ENCODE measurements around the gene RNASEH2B. TPM values are rescaled to one million over a fixed set of nuclear protein-coding genes. Genes with fewer than 3 reads are reported as not detected.
A peak's percentile ranks its signal among the peaks of the same experiment; 100 is the strongest.

Gene RNASEH2B
- total and polyA plus RNA-seq, 2 of the 13 experiments (the other 11 are each of a cell fraction or from before 2014, with no cell fraction given), result 17.2 to 55.4 TPM

DNA sequence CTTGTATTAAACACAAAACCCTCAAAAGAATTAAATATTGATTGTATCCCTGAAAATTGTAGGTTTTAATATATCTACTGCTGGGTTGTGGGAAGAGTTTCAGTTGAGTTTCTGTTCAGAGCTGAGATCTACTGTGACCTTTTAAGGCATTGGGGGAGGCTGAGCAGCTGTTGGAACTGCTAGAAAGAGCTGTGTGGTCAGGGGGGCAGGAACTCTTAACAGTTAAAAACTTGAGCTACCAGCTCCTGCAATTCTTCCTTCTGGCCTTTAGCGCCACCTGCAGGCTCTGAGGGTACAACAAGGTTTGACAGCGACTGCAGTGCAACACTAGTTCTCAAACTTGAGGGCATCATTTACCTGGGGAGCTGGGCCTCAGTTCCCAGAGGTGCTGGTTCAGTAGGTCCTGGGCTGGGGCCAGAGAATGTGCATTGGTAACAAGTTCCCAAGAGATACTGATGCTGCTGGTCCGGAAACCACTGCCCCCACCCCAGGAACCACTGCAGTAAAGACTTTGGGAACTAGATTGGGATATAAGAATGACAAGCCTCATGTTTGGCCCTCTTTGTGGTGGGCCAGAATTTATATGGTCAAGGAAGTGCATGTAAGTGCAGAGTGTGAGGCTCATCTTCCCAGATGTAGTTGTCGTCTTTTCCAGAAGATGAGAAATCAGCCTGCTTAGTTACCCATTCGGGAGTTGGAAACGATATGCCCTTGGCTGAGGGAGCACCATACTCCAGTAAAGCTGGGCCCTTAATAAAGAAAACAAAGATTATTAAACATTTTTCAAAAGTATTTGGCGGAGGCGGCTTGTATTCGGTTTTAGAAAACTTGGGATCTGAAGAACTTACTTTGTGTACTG lies 2.6 kb downstream of the RNASEH2B start (continued):
- TF ChIP-seq FOXK1 (CRISPR knock-in tag; IDR thresholded peaks at IDR 0.05; ENCODE audit: borderline replicate concordance, low read depth), result peak; percentile 41; the same call in 1 of the 2 replicates
- TF ChIP-seq, protein P1, sequence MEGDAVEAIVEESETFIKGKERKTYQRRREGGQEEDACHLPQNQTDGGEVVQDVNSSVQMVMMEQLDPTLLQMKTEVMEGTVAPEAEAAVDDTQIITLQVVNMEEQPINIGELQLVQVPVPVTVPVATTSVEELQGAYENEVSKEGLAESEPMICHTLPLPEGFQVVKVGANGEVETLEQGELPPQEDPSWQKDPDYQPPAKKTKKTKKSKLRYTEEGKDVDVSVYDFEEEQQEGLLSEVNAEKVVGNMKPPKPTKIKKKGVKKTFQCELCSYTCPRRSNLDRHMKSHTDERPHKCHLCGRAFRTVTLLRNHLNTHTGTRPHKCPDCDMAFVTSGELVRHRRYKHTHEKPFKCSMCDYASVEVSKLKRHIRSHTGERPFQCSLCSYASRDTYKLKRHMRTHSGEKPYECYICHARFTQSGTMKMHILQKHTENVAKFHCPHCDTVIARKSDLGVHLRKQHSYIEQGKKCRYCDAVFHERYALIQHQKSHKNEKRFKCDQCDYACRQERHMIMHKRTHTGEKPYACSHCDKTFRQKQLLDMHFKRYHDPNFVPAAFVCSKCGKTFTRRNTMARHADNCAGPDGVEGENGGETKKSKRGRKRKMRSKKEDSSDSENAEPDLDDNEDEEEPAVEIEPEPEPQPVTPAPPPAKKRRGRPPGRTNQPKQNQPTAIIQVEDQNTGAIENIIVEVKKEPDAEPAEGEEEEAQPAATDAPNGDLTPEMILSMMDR (CRISPR knock-in tag; IDR thresholded peaks at IDR 0.05), result peak; percentile 88
- TF ChIP-seq ZNF652 (CRISPR knock-in tag; IDR thresholded peaks at IDR 0.05; ENCODE audit: borderline replicate concordance, low read depth), result peak; percentile 76
- peak; percentile 65 for TF ChIP-seq SMC3 (IDR thresholded peaks at IDR 0.05; ENCODE audit: low read length)
- TF ChIP-seq XRCC5 (optimal IDR thresholded peaks at IDR 0.05; ENCODE audit: low read length), result peak; percentile 33
- peak; percentile 86 for TF ChIP-seq STAG1 (CRISPR knock-in tag; IDR thresholded peaks at IDR 0.05)
- 0 out of 2 replicates have a peak, but pooled peaks have one; percentile 23 for TF ChIP-seq BCL6 (CRISPR knock-in tag; IDR thresholded peaks at IDR 0.05)

DNA sequence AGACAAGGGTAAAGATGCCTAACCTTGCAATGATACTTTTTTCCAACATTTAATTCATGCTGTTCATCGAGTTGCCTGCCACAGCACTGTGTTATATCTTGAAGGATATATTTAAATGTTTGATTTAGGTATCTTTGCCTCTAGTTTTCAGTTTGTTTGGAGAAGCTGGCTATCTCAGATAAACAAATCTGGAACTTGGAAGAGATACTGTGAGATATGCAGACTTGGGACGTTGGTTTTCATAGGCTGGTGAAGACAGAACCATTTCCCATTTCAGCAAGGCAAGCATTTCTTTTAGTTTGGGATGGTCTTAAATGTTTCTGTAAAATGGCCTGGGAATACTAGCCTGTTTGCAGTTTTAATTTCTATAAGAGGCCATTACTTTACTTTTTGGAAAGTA lies 3.3 kb downstream of the RNASEH2B start:
- POLR2A ChIA-PET, result no interaction called here
- Histone ChIP-seq H3K9ac (ENCODE audit: insufficient read depth, low read depth, low read length) (no peak overlapping the region), H3K4me1 (ENCODE audit: insufficient read depth, low read length) (peaks cover 28% of the 10 kb centered on the region), H3K4me3 (replicated peaks in 1 of 3; ENCODE audit: insufficient read depth in 1 of 3, low read depth in 2 of 3, low read length in 3 of 3) (no peak overlapping the region), H3K79me2 (ENCODE audit: insufficient read depth, low read length) (peaks cover 29% of the 10 kb centered on the region), H2AFZ (ENCODE audit: low read length) (no peak overlapping the region), H3K4me2 (ENCODE audit: low read depth, low read length) (no peak overlapping the region), H4K20me1 (ENCODE audit: insufficient read depth, low read length) (peaks cover 4% of the 10 kb centered on the region; the same call in 1 of the 2 replicates), H3K9me3 (ENCODE audit: low read length) (no peaks in the 10 kb centered on the region), H3K27me3 (ENCODE audit: control insufficient read depth in 1 of 2, insufficient read depth in 2 of 2, low read length in 2 of 2) (no peaks in the 10 kb centered on the region), H3K36me3 (replicated peaks in 1 of 2; ENCODE audit: control insufficient read depth in 1 of 2, insufficient read depth in 2 of 2, low read length in 2 of 2) (no peaks in the 10 kb centered on the region), H3K27ac (ENCODE audit: extremely low read length, insufficient read depth, low read length) (no peak overlapping the region)
- in situ Hi-C loops (cut with HindIII; ENCODE audit: extremely low pct_ligation_motif_present, low pct_unique_long_range_greater_than_20kb), result loop anchor here (10.0 to 25.0 kb wide), 2 partner anchors 938 to 1251 kb away; no protein-coding TSS in a partner anchor
- no TSS peak for BruUV-seq (replicated peaks)
- FAIRE-seq (no peak), DNase-seq (ENCODE audit: low spot score) (no peak), ATAC-seq (no peak)
- TF ChIP-seq, protein P2, sequence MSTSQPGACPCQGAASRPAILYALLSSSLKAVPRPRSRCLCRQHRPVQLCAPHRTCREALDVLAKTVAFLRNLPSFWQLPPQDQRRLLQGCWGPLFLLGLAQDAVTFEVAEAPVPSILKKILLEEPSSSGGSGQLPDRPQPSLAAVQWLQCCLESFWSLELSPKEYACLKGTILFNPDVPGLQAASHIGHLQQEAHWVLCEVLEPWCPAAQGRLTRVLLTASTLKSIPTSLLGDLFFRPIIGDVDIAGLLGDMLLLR (CRISPR knock-in tag; IDR thresholded peaks at IDR 0.05), result no peak
- TF ChIP-seq SNAPC2 (CRISPR knock-in tag; IDR thresholded peaks at IDR 0.05), result no peak
- TF ChIP-seq, protein P1 (CRISPR knock-in tag; IDR thresholded peaks at IDR 0.05), result no peak
- CTCF ChIA-PET (ENCODE audit: low intra/inter-chr PET ratio, low total read pairs), result no interaction called here
- intact Hi-C loops (cut with micrococcal nuclease; ENCODE audit: unreplicated experiment), result loop anchor here (1.0 to 5.0 kb wide), 4 partner anchors 111 to 936 kb away; no protein-coding TSS in a partner anchor
- 41% methylated on average over 2 of the region's 2 CpGs for WGBS (ENCODE audit: low lambda C conversion rate)
